HepG2 (cell line): ENCODE data around the gene PARVB. TPM values are rescaled to one million over a fixed set of nuclear protein-coding genes. Genes with fewer than 3 reads are reported as not detected.

Experiments used
- HIVEP1 ChIP-seq: sonication (generic); formaldehyde crosslinking; IDR thresholded peaks from 2 replicates; pipeline ENCODE4 v1.4.0; 2020; ENCODE audit warnings: mild to moderate bottlenecking, missing genetic modification reagents
- KLF13 ChIP-seq: sonication (generic); formaldehyde crosslinking; IDR thresholded peaks from 2 replicates; pipeline ENCODE4 v1.4.0; 2020; ENCODE audit warnings: mild to moderate bottlenecking, missing genetic modification reagents
- MTERF4 ChIP-seq: sonication (generic); formaldehyde crosslinking; IDR thresholded peaks from 2 replicates; pipeline ENCODE4 v1.8.0; 2023; ENCODE audit warnings: mild to moderate bottlenecking, missing genetic modification reagents
- PLRG1 ChIP-seq: fragments of 450-650 bp; conservative IDR thresholded peaks from 2 replicates; pipeline ENCODE4 v1.6.1; 2016
- PRPF4 ChIP-seq: fragments of 200-400 bp; formaldehyde crosslinking; IDR thresholded peaks from 2 replicates; pipeline ENCODE4 v1.6.1; 2016; ENCODE audit warnings: low read length, low read depth; ENCODE audit not compliant: poor library complexity, severe bottlenecking
- SETDB1 ChIP-seq: sonication (generic); formaldehyde crosslinking; IDR thresholded peaks from 2 replicates; pipeline ENCODE4 v1.5.1; 2020; ENCODE audit warnings: missing genetic modification reagents, mild to moderate bottlenecking, borderline replicate concordance
- SIN3B ChIP-seq: fragments of 150-350 bp; IDR thresholded peaks from 2 replicates; pipeline ENCODE4 v1.6.1; 2014; ENCODE audit warnings: low read length
- TGIF2 ChIP-seq: IDR thresholded peaks from 2 replicates; pipeline ENCODE4 v1.6.1; 2016; ENCODE audit warnings: control low read depth, missing compliant biosample characterization
- ZFP36L2 ChIP-seq: sonication (generic); formaldehyde crosslinking; IDR thresholded peaks from 2 replicates; pipeline ENCODE4 v1.4.0; 2020; ENCODE audit warnings: missing genetic modification reagents
- ZMAT5 ChIP-seq: sonication (generic); formaldehyde crosslinking; IDR thresholded peaks from 2 replicates; pipeline ENCODE4 v1.5.0; 2020; ENCODE audit warnings: mild to moderate bottlenecking, low read depth, missing genetic modification reagents, borderline replicate concordance
- ZNF326 ChIP-seq: sonication (generic); formaldehyde crosslinking; IDR thresholded peaks from 2 replicates; pipeline ENCODE4 v1.4.0; 2020; ENCODE audit warnings: missing genetic modification reagents, borderline replicate concordance
- ZNF790 ChIP-seq: sonication (generic); formaldehyde crosslinking; IDR thresholded peaks from 2 replicates; pipeline ENCODE4 v1.8.0; 2022; ENCODE audit warnings: missing genetic modification reagents, mild to moderate bottlenecking, borderline replicate concordance
- polyA plus RNA-seq, 8 experiments: library from polyadenylated mRNA; depleted of rRNA in 3 of 8; stranded (reverse) in 7 of 8; unstranded in 1 of 8; fragments of >200 nt; fragmentation: Illumina TruSeq in 4 of 8; extraction: Trizol in 4 of 8; gene quantifications; 2 replicates each; pipeline versions ENCODE4 v1.2.1 to v1.2.3, GENCODE V29; 2011 to 2016; ENCODE audit warnings: low read depth in 4 of 8, missing spikeins in 1 of 8, mixed read lengths in 1 of 8; ENCODE audit not compliant: insufficient read depth in 1 of 8
- total RNA-seq, 5 experiments: library from RNA; depleted of rRNA; stranded (reverse); fragments of >200 nt; fragmentation: Illumina TruSeq; extraction: Trizol; gene quantifications; 2 replicates each; pipeline ENCODE4 v1.2.3, GENCODE V29; 2016; ENCODE audit warnings: low read depth in 1 of 5

The PARVB gene
- total and polyA plus RNA-seq, 2 of the 13 experiments (the other 11 are each of a cell fraction or from before 2014, with no cell fraction given) = 0.11 to 0.15 TPM

GRCh38 chr22:44221710-44222475 is 197.8 kb downstream of the PARVB start (continued):
- TF ChIP-seq ZFP36L2 (no peak), ZNF790 (CRISPR knock-in tag) (no peak), TGIF2 (CRISPR knock-in tag) (no peak), SETDB1 (CRISPR knock-in tag) (no peak), ZMAT5 (CRISPR knock-in tag) (no peak), ZNF326 (no peak), PLRG1 (no peak), SIN3B (no peak), KLF13 (CRISPR knock-in tag) (no peak), MTERF4 (CRISPR knock-in tag) (no peak), PRPF4 (no peak), HIVEP1 (no peak)
- TF ChIP-seq, all 625 proteins: peak for 0

Other genes with a start within 250 kb of the PARVB start
- gene EFCAB6, start 212.0 kb upstream of the PARVB start, total RNA-seq (2016; rRNA removed; fragmentation: Illumina TruSeq; extraction: Trizol) = not detected in 2 replicates
- not detected in 2 replicates for gene EFCAB6, start 212.0 kb upstream of the PARVB start, polyA plus RNA-seq (2011; rRNA removed)
- not detected in 2 replicates for gene SULT4A1, start 161.8 kb upstream of the PARVB start, total RNA-seq (2016; rRNA removed; fragmentation: Illumina TruSeq; extraction: Trizol)
- gene SULT4A1, start 161.8 kb upstream of the PARVB start, polyA plus RNA-seq (2011; rRNA removed) = not detected in 2 replicates
- gene PNPLA5, start 132.3 kb upstream of the PARVB start, total RNA-seq (2016; rRNA removed; fragmentation: Illumina TruSeq; extraction: Trizol) = not detected in 2 replicates
- not detected in 2 replicates for gene PNPLA5, start 132.3 kb upstream of the PARVB start, polyA plus RNA-seq (2011; rRNA removed)
- gene PNPLA3, start 100.5 kb upstream of the PARVB start, total RNA-seq (2016; rRNA removed; fragmentation: Illumina TruSeq; extraction: Trizol) = 13.7 and 16.9 TPM in 2 replicates
- gene PNPLA3, start 100.5 kb upstream of the PARVB start, polyA plus RNA-seq (2011; rRNA removed) = 19.8 and 24.1 TPM in 2 replicates
- 63.4 and 95.8 TPM in 2 replicates for gene SAMM50, start 68.9 kb upstream of the PARVB start, total RNA-seq (2016; rRNA removed; fragmentation: Illumina TruSeq; extraction: Trizol)
- gene SAMM50, start 68.9 kb upstream of the PARVB start, polyA plus RNA-seq (2011; rRNA removed) = 26.2 and 34.7 TPM in 2 replicates
- gene PARVG, start 156.6 kb downstream of the PARVB start, total RNA-seq (2016; rRNA removed; fragmentation: Illumina TruSeq; extraction: Trizol) = not detected in 2 replicates
- gene PARVG, start 156.6 kb downstream of the PARVB start, polyA plus RNA-seq (2011; rRNA removed) = not detected in 2 replicates